HCT116 (cell line): Measurements from ENCODE around the gene PIEZO2.

Experiments used
- POLR2AphosphoS5 ChIP-seq: IDR thresholded peaks from 2 replicates; pipeline ENCODE4 v1.6.1; 2011; ENCODE audit warnings: mild to moderate bottlenecking, low read depth, low read length, moderate library complexity
- RAD21 ChIP-seq: IDR thresholded peaks from 2 replicates; pipeline ENCODE4 v1.6.1; 2012; ENCODE audit warnings: low read depth, mild to moderate bottlenecking
- TF ChIP-seq, protein P1 (sequence below), 3 experiments: fragments of 200-600 bp in 1 of 3; sonication (generic) in 1 of 3; IDR thresholded peaks in 2 of 3; conservative IDR thresholded peaks in 1 of 3; 2 replicates each; pipeline ENCODE4 v1.5.1; 2012 to 2017; ENCODE audit warnings: low read depth in 2 of 3, low read length in 2 of 3, antibody characterized with exemption in 1 of 3, borderline replicate concordance in 1 of 3, control low read depth in 1 of 3, mild to moderate bottlenecking in 1 of 3, mixed read lengths in 1 of 3, mixed run types in 1 of 3, moderate library complexity in 1 of 3; ENCODE audit not compliant: insufficient read depth in 1 of 3

DNA sequence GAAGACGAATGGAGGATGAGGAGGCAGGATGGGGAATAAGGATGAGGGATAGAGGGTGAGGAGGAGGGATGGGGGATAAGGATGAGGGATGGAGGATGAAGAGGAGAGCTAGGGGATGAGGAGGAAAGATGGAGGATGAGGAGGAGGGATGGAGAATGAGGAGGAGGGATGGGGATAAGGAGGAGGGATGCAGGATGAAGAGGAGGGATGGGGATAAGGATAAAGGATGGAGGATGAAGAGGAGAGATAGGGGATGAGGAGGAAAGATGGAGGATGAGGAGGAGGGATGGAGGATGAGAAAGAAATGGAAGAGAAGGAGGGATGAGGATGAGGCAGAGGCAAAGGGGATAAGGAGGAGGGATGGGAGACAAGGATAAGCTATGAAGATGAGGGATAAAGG, 393.5 kb downstream of the PIEZO2 start:
- TF ChIP-seq RAD21 (no peak), POLR2AphosphoS5 (no peak)
- TF ChIP-seq, protein P1, sequence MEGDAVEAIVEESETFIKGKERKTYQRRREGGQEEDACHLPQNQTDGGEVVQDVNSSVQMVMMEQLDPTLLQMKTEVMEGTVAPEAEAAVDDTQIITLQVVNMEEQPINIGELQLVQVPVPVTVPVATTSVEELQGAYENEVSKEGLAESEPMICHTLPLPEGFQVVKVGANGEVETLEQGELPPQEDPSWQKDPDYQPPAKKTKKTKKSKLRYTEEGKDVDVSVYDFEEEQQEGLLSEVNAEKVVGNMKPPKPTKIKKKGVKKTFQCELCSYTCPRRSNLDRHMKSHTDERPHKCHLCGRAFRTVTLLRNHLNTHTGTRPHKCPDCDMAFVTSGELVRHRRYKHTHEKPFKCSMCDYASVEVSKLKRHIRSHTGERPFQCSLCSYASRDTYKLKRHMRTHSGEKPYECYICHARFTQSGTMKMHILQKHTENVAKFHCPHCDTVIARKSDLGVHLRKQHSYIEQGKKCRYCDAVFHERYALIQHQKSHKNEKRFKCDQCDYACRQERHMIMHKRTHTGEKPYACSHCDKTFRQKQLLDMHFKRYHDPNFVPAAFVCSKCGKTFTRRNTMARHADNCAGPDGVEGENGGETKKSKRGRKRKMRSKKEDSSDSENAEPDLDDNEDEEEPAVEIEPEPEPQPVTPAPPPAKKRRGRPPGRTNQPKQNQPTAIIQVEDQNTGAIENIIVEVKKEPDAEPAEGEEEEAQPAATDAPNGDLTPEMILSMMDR (IDR thresholded peaks at IDR 0.05 in 2 of 3, conservative IDR thresholded peaks at IDR 0.05 in 1 of 3; ENCODE audit: borderline replicate concordance in 1 of 3, insufficient read depth in 1 of 3, low read depth in 2 of 3, low read length in 2 of 3): no peak
